Esophagus squamous epithelium (tissue), 5 donors: Measurements from ENCODE around the gene THRSP. TPM values are rescaled to one million over a fixed set of nuclear protein-coding genes. Genes with fewer than 3 reads are reported as not detected.
"Not testable (repeated sequence)": the region's sequence is repeated elsewhere in the genome, so short reads cannot be mapped to it uniquely, and the experiment has no call there.

Experiments
- DNase-seq: peaks from one replicate; lab custom pipeline; 2025; lab: John Stamatoyannopoulos, UW
- H3K27ac ChIP-seq, 4 donors: fragments of 200-600 bp; sonication (generic); one replicate each; pipeline ENCODE4 v1.5.1; 2016 to 2019; ENCODE audit warnings: mild to moderate bottlenecking in 1 of 4
- H3K27me3 ChIP-seq, 4 donors: fragments of 200-600 bp; sonication (generic); 1 replicate in 3 of 4; 2 replicates in 1 of 4; pipeline versions ENCODE4 v1.5.1 to v1.6.0; 2017 to 2021; ENCODE audit warnings: antibody characterized with exemption in 1 of 4
- H3K36me3 ChIP-seq, 3 donors: fragments of 200-600 bp; sonication (generic); one replicate each; pipeline ENCODE4 v1.5.1; 2016 to 2019
- H3K4me1 ChIP-seq, 3 donors: fragments of 200-600 bp; sonication (generic); one replicate each; pipeline ENCODE4 v1.5.1; 2017 to 2019
- H3K4me3 ChIP-seq, 4 donors: fragments of 200-600 bp; sonication (generic); 1 replicate in 3 of 4; 2 replicates in 1 of 4; pipeline ENCODE4 v1.5.1; 2016 to 2019; ENCODE audit warnings: mild to moderate bottlenecking in 2 of 4, moderate library complexity in 1 of 4
- H3K9me3 ChIP-seq, 3 donors: fragments of 200-600 bp; sonication (generic); one replicate each; pipeline ENCODE4 v1.5.1; 2016 to 2019
- CTCF ChIP-seq, 6 experiments: fragments of 450-650 bp in 4 of 6; fragments of 200-600 bp in 2 of 6; sonication (generic) in 2 of 6; IDR thresholded peaks; one replicate each; pipeline ENCODE4 v1.5.1; 2016 to 2019; ENCODE audit warnings: antibody characterized with exemption in 6 of 6, mild to moderate bottlenecking in 4 of 6, moderate library complexity in 4 of 6
- POLR2A ChIP-seq, 4 donors: fragments of 450-650 bp; IDR thresholded peaks; one replicate each; pipeline ENCODE4 v1.6.1; 2017; ENCODE audit warnings: antibody characterized with exemption in 4 of 4, mild to moderate bottlenecking in 4 of 4, moderate library complexity in 3 of 4
- WGBS, 2 donors: methylation state at CpG; one replicate each; pipeline ENCODE4 v1.1.5; 2018; 5-methylcytosine and 5-hydroxymethylcytosine counted together
- intact Hi-C: fragments of 100-400 bp; cut with DNase I; formaldehyde crosslinking; loops from one replicate; pipeline ENCODE4 v1.15.0; 2022
- total RNA-seq, 4 donors: library from RNA; depleted of rRNA; stranded (reverse); fragments of >200 nt; gene quantifications; one replicate each; pipeline ENCODE4 v1.1.0, GENCODE V29; 2016
- donor health status: DM: yes; HTN: yes; CAD: no.

Gene THRSP
- total RNA-seq, 4 donors from 2014 or later = not detected

GRCh38 chr11:78085972-78086371 lies 22.3 kb downstream of the THRSP start:
- 39 to 50% methylated on average over 3 of the region's 3 CpGs for WGBS, 2 donors
- Histone ChIP-seq H3K27ac (no peak overlapping the region), H3K4me3 (no peak overlapping the region), H3K9me3 (no peaks in the 10 kb centered on the region), H3K4me1 (peaks cover 0 to 5% (median 0%) of the 10 kb centered on the region in 3 donors), H3K27me3 (no peaks in the 10 kb centered on the region), H3K36me3 (no peaks in the 10 kb centered on the region)
- no peak for DNase-seq
- intact Hi-C loops = no loop called here
- TF ChIP-seq POLR2A (IDR thresholded peaks at IDR 0.05) (no peak), CTCF (IDR thresholded peaks at IDR 0.05) (no peak)

DNA sequence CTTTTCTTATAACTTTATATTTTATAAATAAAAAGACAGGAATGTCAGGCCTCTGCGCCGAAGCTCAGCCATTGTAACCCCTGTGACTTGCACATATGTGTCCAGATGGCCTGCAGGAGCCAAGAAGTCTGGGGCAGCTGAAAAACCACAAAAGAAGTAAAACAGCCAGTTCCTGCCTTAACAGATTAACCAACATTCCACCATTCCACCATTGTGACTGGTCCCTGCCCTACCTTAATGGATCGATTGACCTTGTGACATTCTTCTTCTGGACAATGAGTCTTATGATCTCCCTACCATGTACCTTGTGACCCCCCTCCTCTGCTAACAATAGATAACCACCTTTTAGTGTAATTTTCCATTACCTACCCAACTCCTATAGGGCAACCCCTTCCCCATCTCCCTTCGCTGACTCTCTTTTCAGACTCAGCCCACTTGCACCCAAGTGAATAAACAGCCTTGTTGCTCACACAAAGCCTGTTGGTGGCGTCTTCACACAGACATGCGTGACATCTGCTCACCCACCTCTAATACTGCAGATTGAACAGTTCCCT lies 22.9 kb downstream of the THRSP start:
- intact Hi-C loops, DNase-seq, H3K4me3 ChIP-seq, H3K27ac ChIP-seq, H3K27me3 ChIP-seq, H3K9me3 ChIP-seq, H3K4me1 ChIP-seq, H3K36me3 ChIP-seq: not testable (repeated sequence)
- 82 to 87% methylated on average over 6 of the region's 6 CpGs for WGBS, 2 donors

GRCh38 chr11:78094250-78094649 lies 30.6 kb downstream of the THRSP start:
- WGBS, 2 donors = 95 to 100% methylated on average over 2 of the region's 2 CpGs

DNA sequence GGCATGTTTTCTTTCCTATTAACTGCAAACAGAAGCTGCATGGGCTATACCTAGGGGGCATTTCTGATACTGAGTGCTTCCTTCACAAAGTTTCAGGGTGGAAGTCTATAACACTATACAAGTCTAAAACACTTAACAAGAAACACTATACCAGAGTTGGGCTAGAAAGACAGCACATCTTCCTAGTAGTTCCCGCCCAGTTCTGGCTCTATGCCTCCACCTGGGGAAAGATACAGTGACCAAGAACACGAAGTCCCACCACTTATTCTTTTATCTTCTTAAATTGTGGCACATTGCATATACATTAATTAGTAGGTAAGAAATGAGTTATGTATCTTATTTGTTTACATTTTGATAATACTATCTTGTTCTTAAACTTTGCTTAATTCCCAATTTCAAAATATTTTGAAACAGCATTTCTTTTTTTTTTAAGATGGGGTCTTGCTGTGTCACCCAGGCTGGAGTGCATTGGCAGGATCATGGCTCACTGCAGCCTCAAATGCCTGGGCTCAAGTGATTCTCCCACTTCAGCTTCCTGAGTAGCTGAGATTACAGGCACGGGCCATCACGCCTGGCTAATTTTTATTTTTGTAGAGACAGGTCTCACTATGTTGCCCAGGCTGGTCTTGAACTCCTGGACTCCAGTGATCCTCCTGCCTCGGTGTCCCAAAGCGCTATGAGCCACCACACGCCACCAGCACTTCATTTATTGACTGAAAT lies 34.2 kb downstream of the THRSP start:
- H3K4me1 ChIP-seq = no peaks in the 10 kb centered on the region
- H3K27ac ChIP-seq = no peak overlapping the region
- TF ChIP-seq POLR2A (IDR thresholded peaks at IDR 0.05) (no peak), CTCF (IDR thresholded peaks at IDR 0.05) (no peak)
- intact Hi-C loops = no loop called here
- H3K36me3 ChIP-seq = peaks cover 0 to 61% (median 4%) of the 10 kb centered on the region in 3 donors
- no peaks in the 10 kb centered on the region for H3K9me3 ChIP-seq
- 87 to 91% methylated on average over 7 of the region's 7 CpGs for WGBS, 2 donors
- no peak for DNase-seq
- no peaks in the 10 kb centered on the region for H3K27me3 ChIP-seq
- H3K4me3 ChIP-seq = no peak overlapping the region

More at GRCh38 chr11:78094250-78094649, 30.6 kb downstream of the THRSP start:
- intact Hi-C loops = no loop called here
- TF ChIP-seq POLR2A (IDR thresholded peaks at IDR 0.05) (no peak), CTCF (IDR thresholded peaks at IDR 0.05) (no peak)
- Histone ChIP-seq H3K4me3 (no peak overlapping the region), H3K27ac (no peak overlapping the region), H3K9me3 (no peaks in the 10 kb centered on the region), H3K4me1 (no peaks in the 10 kb centered on the region), H3K36me3 (peaks cover 0 to 27% (median 0%) of the 10 kb centered on the region in 3 donors), H3K27me3 (no peaks in the 10 kb centered on the region)
- no peak for DNase-seq

DNA sequence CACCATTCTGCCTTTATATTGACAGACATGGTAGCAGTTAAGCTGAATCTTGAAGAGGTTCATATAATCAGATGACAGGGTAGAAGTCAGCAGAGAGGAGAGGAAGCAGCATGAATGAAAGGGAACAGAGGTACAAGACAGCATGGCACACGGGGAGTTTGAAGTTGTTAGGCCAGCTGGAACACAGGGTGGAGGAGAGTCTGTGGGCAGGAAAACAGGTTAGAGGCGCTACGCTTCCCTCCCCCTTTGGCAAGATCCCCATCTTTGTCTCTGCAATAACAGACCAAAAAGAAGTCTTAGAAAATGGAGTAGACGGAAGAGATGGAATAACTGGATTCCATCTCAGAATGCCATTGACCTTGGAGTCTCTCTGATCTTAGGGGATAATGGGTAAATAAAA lies 36.0 kb downstream of the THRSP start:
- Histone ChIP-seq H3K36me3 (peaks cover 0 to 72% (median 4%) of the 10 kb centered on the region in 3 donors), H3K4me3 (no peak overlapping the region), H3K4me1 (no peaks in the 10 kb centered on the region), H3K9me3 (no peaks in the 10 kb centered on the region), H3K27me3 (no peaks in the 10 kb centered on the region), H3K27ac (no peak overlapping the region)
- intact Hi-C loops = no loop called here
- TF ChIP-seq POLR2A (IDR thresholded peaks at IDR 0.05) (no peak), CTCF (IDR thresholded peaks at IDR 0.05) (no peak)
- WGBS, 2 donors = 85% methylated on average over 4 of the region's 4 CpGs
- no peak for DNase-seq
